H1 (cell line): ENCODE data around the gene NR4A1. TPM values are rescaled to one million over a fixed set of nuclear protein-coding genes. Genes with fewer than 3 reads are reported as not detected.

Source experiments
- ASH2L ChIP-seq: fragments of 200-600, 300-600 bp; sonication (generic); IDR thresholded peaks from one replicate; pipeline ENCODE4 v1.7.1; 2017; ENCODE audit warnings: low read length
- CEBPB ChIP-seq: IDR thresholded peaks from 2 replicates; pipeline ENCODE4 v1.6.1; 2012; ENCODE audit warnings: low read depth, low read length
- CHD1 ChIP-seq: IDR thresholded peaks from 2 replicates; pipeline ENCODE4 v1.6.1; 2012; ENCODE audit warnings: low read depth, low read length, improper control_type of control experiment
- CHD2 ChIP-seq: IDR thresholded peaks from 2 replicates; pipeline ENCODE4 v1.6.1; 2012; ENCODE audit warnings: low read length, improper control_type of control experiment
- CTBP2 ChIP-seq: IDR thresholded peaks from 2 replicates; pipeline ENCODE4 v1.7.0; 2011; ENCODE audit warnings: borderline replicate concordance, mild to moderate bottlenecking, moderate library complexity, mixed read lengths, low read length; ENCODE audit not compliant: insufficient read depth, insufficient read length
- EZH2 ChIP-seq: fragments of 200-600 bp; sonication (generic); IDR thresholded peaks from 2 replicates; pipeline ENCODE4 v1.7.1; 2012; ENCODE audit warnings: low read depth, mild to moderate bottlenecking, moderate library complexity, low read length, inconsistent platforms; ENCODE audit not compliant: severe bottlenecking
- HDAC2 ChIP-seq, 2 experiments: fragments of 300-600 bp in 1 of 2; sonication (generic) in 1 of 2; IDR thresholded peaks; 2 replicates each; pipeline ENCODE4 v1.6.1; 2011 to 2012; ENCODE audit warnings: low read depth in 2 of 2, low read length in 2 of 2, mild to moderate bottlenecking in 2 of 2, moderate library complexity in 2 of 2, borderline replicate concordance in 1 of 2, inconsistent platforms in 1 of 2
- JUND ChIP-seq: IDR thresholded peaks from 2 replicates; pipeline ENCODE4 v1.6.1; 2011; ENCODE audit warnings: mild to moderate bottlenecking, improper control_type of control experiment, low read length
- KDM1A ChIP-seq: fragments of 200-600, 300-600 bp; sonication (generic); IDR thresholded peaks from 2 replicates; pipeline ENCODE4 v1.7.1; 2016; ENCODE audit warnings: mild to moderate bottlenecking, low read length, borderline replicate concordance
- KDM4A ChIP-seq: IDR thresholded peaks from one replicate; pipeline ENCODE4 v1.7.1; 2012; ENCODE audit warnings: low read depth, mild to moderate bottlenecking, moderate library complexity, low read length, inconsistent platforms; ENCODE audit not compliant: severe bottlenecking
- MAX ChIP-seq: IDR thresholded peaks from 2 replicates; pipeline ENCODE4 v1.6.1; 2012; ENCODE audit warnings: inconsistent platforms
- NANOG ChIP-seq: IDR thresholded peaks from 2 replicates; pipeline ENCODE4 v1.6.1; 2011; ENCODE audit warnings: low read length, low read depth, mild to moderate bottlenecking, inconsistent platforms; ENCODE audit not compliant: insufficient read depth, poor library complexity, severe bottlenecking
- PHF8 ChIP-seq: fragments of 200-600 bp; sonication (generic); conservative IDR thresholded peaks from 2 replicates; pipeline ENCODE4 v1.7.1; 2012; ENCODE audit warnings: low read depth, mild to moderate bottlenecking, inconsistent platforms, low read length, moderate library complexity
- RAD21 ChIP-seq, 2 experiments: IDR thresholded peaks in 1 of 2; conservative IDR thresholded peaks in 1 of 2; 2 replicates each; pipeline ENCODE4 v1.6.1; 2011; ENCODE audit warnings: low read depth in 2 of 2, low read length in 2 of 2, improper control_type of control experiment in 1 of 2, inconsistent platforms in 1 of 2, mild to moderate bottlenecking in 1 of 2, moderate library complexity in 1 of 2
- SAP30 ChIP-seq: fragments of 300-600 bp; sonication (generic); IDR thresholded peaks from 2 replicates; pipeline ENCODE4 v1.7.1; 2012; ENCODE audit warnings: low read length, moderate library complexity, mild to moderate bottlenecking, inconsistent platforms; ENCODE audit not compliant: insufficient read depth, insufficient replicate concordance
- SIN3A ChIP-seq, 2 experiments: IDR thresholded peaks in 1 of 2; conservative IDR thresholded peaks in 1 of 2; 2 replicates each; pipeline ENCODE4 v1.6.1; 2011 to 2012; ENCODE audit warnings: low read length in 2 of 2, improper control_type of control experiment in 1 of 2, low read depth in 1 of 2, mild to moderate bottlenecking in 1 of 2
- TAF1 ChIP-seq: IDR thresholded peaks from 2 replicates; pipeline ENCODE4 v1.6.1; 2011; ENCODE audit warnings: mild to moderate bottlenecking, low read depth, low read length
- TCF12 ChIP-seq: IDR thresholded peaks from 2 replicates; pipeline ENCODE4 v1.6.1; 2011; ENCODE audit warnings: low read depth, mild to moderate bottlenecking, low read length
- YY1 ChIP-seq: IDR thresholded peaks from 2 replicates; pipeline ENCODE4 v1.6.1; 2011; ENCODE audit warnings: low read depth, mild to moderate bottlenecking, low read length
- polyA plus RNA-seq, 7 experiments: library from polyadenylated mRNA; depleted of rRNA in 3 of 7; stranded (reverse) in 5 of 7; unstranded in 2 of 7; fragments of >200 nt in 5 of 7; fragments of 200-250 nt in 2 of 7; gene quantifications; 1 replicate in 5 of 7; 2 replicates in 1 of 7; 4 replicates in 1 of 7; pipeline versions ENCODE4 v1.2.1 to v1.2.3, GENCODE V29; 2011 to 2013; ENCODE audit warnings: missing spikeins in 2 of 7, mixed read lengths in 2 of 7
- total RNA-seq: library from RNA; stranded (reverse); fragmentation: NEBNext Ultra II Directional; extraction: Animal tissue kit (Norgen Biotek cat#: 25700); gene quantifications from 2 replicates; pipeline ENCODE4 v1.2.1, GENCODE V29; 2021

Gene NR4A1
- total and polyA plus RNA-seq, 2 of the 8 experiments (the other 6 are each of a cell fraction or from before 2014, with no cell fraction given): 18.7 to 23.3 TPM

GRCh38 chr12:52020539-52021336 is 30.5 kb upstream of the NR4A1 start (continued):
- no peak for TF ChIP-seq CTBP2
- no peak for TF ChIP-seq CEBPB
- TF ChIP-seq HDAC2 (IDR thresholded peaks at IDR 0.05; ENCODE audit: borderline replicate concordance in 1 of 2, low read depth in 2 of 2, low read length in 2 of 2): no peak
- no peak for TF ChIP-seq NANOG
- no peak for TF ChIP-seq SIN3A (conservative IDR thresholded peaks at IDR 0.05 in 1 of 2, IDR thresholded peaks at IDR 0.05 in 1 of 2; ENCODE audit: low read depth in 1 of 2, low read length in 2 of 2)
- TF ChIP-seq JUND: 0 out of 2 replicates have a peak, but pooled peaks have one; percentile 43
- TF ChIP-seq TAF1: no peak
- peak; percentile 45; the same call in 1 of the 2 replicates for TF ChIP-seq MAX
- TF ChIP-seq RAD21 (IDR thresholded peaks at IDR 0.05 in 1 of 2, conservative IDR thresholded peaks at IDR 0.05 in 1 of 2; ENCODE audit: low read depth in 2 of 2, low read length in 2 of 2): peak; percentile 89 to 90
- TF ChIP-seq SAP30: no peak
- TF ChIP-seq CHD1: no peak
- TF ChIP-seq TCF12: 0 out of 2 replicates have a peak, but pooled peaks have one; percentile 24
- no peak for TF ChIP-seq YY1
- TF ChIP-seq PHF8: no peak
- TF ChIP-seq EZH2: no peak
- TF ChIP-seq CHD2: no peak
- TF ChIP-seq KDM4A: no peak
- peak; percentile 26 for TF ChIP-seq ASH2L
- TF ChIP-seq KDM1A: no peak
